H1 (cell line): ENCODE data around the gene ENTPD1. TPM values are rescaled to one million over a fixed set of nuclear protein-coding genes. Genes with fewer than 3 reads are reported as not detected.

Experiments
- polyA plus RNA-seq, 7 experiments: library from polyadenylated mRNA; depleted of rRNA in 3 of 7; stranded (reverse) in 5 of 7; unstranded in 2 of 7; fragments of >200 nt in 5 of 7; fragments of 200-250 nt in 2 of 7; gene quantifications; 1 replicate in 5 of 7; 2 replicates in 1 of 7; 4 replicates in 1 of 7; pipeline versions ENCODE4 v1.2.1 to v1.2.3, GENCODE V29; 2011 to 2013; ENCODE audit warnings: missing spikeins in 2 of 7, mixed read lengths in 2 of 7
- total RNA-seq: library from RNA; stranded (reverse); fragmentation: NEBNext Ultra II Directional; extraction: Animal tissue kit (Norgen Biotek cat#: 25700); gene quantifications from 2 replicates; pipeline ENCODE4 v1.2.1, GENCODE V29; 2021
- TF ChIP-seq, protein P1 (sequence below): fragments of 300-600 bp; sonication (generic); IDR thresholded peaks from 2 replicates; pipeline ENCODE4 v1.7.1; 2012; ENCODE audit warnings: low read length, moderate library complexity, mild to moderate bottlenecking, inconsistent platforms; ENCODE audit not compliant: insufficient replicate concordance

ENTPD1 gene
- total and polyA plus RNA-seq, 2 of the 8 experiments (the other 6 are each of a cell fraction or from before 2014, with no cell fraction given): 2.2 to 2.5 TPM

DNA sequence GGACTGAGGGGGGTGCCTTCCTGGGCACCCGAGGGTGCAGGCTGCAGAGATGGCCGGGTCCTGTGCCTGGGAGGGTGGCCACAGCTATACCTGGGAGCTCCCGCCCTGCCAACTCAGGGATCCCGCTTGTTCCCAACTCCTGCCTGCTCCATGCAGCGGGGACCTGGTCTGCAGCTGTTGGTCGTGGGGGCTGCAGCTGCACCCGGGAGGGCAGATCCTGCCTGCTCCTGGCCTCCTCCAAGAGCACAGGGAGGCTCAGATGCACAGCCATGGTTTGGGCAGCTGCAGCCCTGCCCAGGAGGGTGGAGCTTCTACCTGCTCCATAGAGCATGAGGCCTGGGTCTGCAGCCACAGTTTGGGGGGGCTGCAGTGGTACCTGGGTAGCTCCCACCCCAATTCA, 49.0 kb upstream of the ENTPD1 start (continued):
- TF ChIP-seq, protein P1, sequence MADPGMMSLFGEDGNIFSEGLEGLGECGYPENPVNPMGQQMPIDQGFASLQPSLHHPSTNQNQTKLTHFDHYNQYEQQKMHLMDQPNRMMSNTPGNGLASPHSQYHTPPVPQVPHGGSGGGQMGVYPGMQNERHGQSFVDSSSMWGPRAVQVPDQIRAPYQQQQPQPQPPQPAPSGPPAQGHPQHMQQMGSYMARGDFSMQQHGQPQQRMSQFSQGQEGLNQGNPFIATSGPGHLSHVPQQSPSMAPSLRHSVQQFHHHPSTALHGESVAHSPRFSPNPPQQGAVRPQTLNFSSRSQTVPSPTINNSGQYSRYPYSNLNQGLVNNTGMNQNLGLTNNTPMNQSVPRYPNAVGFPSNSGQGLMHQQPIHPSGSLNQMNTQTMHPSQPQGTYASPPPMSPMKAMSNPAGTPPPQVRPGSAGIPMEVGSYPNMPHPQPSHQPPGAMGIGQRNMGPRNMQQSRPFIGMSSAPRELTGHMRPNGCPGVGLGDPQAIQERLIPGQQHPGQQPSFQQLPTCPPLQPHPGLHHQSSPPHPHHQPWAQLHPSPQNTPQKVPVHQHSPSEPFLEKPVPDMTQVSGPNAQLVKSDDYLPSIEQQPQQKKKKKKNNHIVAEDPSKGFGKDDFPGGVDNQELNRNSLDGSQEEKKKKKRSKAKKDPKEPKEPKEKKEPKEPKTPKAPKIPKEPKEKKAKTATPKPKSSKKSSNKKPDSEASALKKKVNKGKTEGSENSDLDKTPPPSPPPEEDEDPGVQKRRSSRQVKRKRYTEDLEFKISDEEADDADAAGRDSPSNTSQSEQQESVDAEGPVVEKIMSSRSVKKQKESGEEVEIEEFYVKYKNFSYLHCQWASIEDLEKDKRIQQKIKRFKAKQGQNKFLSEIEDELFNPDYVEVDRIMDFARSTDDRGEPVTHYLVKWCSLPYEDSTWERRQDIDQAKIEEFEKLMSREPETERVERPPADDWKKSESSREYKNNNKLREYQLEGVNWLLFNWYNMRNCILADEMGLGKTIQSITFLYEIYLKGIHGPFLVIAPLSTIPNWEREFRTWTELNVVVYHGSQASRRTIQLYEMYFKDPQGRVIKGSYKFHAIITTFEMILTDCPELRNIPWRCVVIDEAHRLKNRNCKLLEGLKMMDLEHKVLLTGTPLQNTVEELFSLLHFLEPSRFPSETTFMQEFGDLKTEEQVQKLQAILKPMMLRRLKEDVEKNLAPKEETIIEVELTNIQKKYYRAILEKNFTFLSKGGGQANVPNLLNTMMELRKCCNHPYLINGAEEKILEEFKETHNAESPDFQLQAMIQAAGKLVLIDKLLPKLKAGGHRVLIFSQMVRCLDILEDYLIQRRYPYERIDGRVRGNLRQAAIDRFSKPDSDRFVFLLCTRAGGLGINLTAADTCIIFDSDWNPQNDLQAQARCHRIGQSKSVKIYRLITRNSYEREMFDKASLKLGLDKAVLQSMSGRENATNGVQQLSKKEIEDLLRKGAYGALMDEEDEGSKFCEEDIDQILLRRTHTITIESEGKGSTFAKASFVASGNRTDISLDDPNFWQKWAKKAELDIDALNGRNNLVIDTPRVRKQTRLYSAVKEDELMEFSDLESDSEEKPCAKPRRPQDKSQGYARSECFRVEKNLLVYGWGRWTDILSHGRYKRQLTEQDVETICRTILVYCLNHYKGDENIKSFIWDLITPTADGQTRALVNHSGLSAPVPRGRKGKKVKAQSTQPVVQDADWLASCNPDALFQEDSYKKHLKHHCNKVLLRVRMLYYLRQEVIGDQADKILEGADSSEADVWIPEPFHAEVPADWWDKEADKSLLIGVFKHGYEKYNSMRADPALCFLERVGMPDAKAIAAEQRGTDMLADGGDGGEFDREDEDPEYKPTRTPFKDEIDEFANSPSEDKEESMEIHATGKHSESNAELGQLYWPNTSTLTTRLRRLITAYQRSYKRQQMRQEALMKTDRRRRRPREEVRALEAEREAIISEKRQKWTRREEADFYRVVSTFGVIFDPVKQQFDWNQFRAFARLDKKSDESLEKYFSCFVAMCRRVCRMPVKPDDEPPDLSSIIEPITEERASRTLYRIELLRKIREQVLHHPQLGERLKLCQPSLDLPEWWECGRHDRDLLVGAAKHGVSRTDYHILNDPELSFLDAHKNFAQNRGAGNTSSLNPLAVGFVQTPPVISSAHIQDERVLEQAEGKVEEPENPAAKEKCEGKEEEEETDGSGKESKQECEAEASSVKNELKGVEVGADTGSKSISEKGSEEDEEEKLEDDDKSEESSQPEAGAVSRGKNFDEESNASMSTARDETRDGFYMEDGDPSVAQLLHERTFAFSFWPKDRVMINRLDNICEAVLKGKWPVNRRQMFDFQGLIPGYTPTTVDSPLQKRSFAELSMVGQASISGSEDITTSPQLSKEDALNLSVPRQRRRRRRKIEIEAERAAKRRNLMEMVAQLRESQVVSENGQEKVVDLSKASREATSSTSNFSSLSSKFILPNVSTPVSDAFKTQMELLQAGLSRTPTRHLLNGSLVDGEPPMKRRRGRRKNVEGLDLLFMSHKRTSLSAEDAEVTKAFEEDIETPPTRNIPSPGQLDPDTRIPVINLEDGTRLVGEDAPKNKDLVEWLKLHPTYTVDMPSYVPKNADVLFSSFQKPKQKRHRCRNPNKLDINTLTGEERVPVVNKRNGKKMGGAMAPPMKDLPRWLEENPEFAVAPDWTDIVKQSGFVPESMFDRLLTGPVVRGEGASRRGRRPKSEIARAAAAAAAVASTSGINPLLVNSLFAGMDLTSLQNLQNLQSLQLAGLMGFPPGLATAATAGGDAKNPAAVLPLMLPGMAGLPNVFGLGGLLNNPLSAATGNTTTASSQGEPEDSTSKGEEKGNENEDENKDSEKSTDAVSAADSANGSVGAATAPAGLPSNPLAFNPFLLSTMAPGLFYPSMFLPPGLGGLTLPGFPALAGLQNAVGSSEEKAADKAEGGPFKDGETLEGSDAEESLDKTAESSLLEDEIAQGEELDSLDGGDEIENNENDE: no peak
- TF ChIP-seq, all 59 proteins: peak for 0
